CD8-positive, alpha-beta memory T cell (primary cell): ENCODE measurements around the gene EN2. TPM values are rescaled to one million over a fixed set of nuclear protein-coding genes. Genes with fewer than 3 reads are reported as not detected.

Experiments used
- CTCF ChIA-PET: fragments of 350-600 bp; sonication (Branson Sonifier 250); formaldehyde crosslinking; loops from one replicate; lab custom pipeline; 2021; ENCODE audit warnings: antibody characterized with exemption; lab: Charles Lee
- POLR2A ChIA-PET: fragments of 350-600 bp; sonication (Branson Sonifier 250); formaldehyde crosslinking; loops from one replicate; lab custom pipeline; 2021; ENCODE audit warnings: antibody characterized with exemption; lab: Charles Lee
- DNase-seq, 5 donors: peaks; one replicate each; pipeline versions ENCODE4 v3.0.0 to v3.0.0-alpha.2; 2020 to 2022; ENCODE audit warnings: mixed read lengths in 1 of 5
- H3K27ac ChIP-seq: one replicate; pipeline ENCODE4 v1.7.0; 2013; ENCODE audit warnings: low read depth, mild to moderate bottlenecking, low read length, moderate library complexity
- H3K27me3 ChIP-seq: 2 replicates; pipeline ENCODE4 v1.7.0; 2013; ENCODE audit warnings: low read length, mild to moderate bottlenecking; ENCODE audit not compliant: insufficient read depth, poor library complexity, severe bottlenecking
- H3K36me3 ChIP-seq: 2 replicates; pipeline ENCODE4 v1.7.0; 2013; ENCODE audit warnings: mild to moderate bottlenecking, low read length, moderate library complexity; ENCODE audit not compliant: insufficient read depth
- H3K4me1 ChIP-seq: 2 replicates; pipeline ENCODE4 v1.7.0; 2013; ENCODE audit warnings: mild to moderate bottlenecking, low read length, moderate library complexity; ENCODE audit not compliant: insufficient read depth
- H3K4me3 ChIP-seq: 2 replicates; pipeline ENCODE4 v1.7.0; 2013; ENCODE audit warnings: mild to moderate bottlenecking, low read length
- H3K9me3 ChIP-seq: 2 replicates; pipeline ENCODE4 v1.7.0; 2013; ENCODE audit warnings: mild to moderate bottlenecking, low read length
- H3K27ac Mint-ChIP-seq, 8 donors: one replicate each; pipeline ENCODE4 v1.8.0; 2020 to 2021; ENCODE audit warnings: mixed read lengths in 8 of 8, mild to moderate bottlenecking in 6 of 8, inconsistent platforms in 3 of 8, moderate library complexity in 3 of 8
- H3K27me3 Mint-ChIP-seq, 2 donors: one replicate each; pipeline ENCODE4 v1.8.0; 2020 to 2021; ENCODE audit warnings: mixed read lengths in 2 of 2, mild to moderate bottlenecking in 1 of 2, moderate library complexity in 1 of 2
- H3K36me3 Mint-ChIP-seq, 3 donors: one replicate each; pipeline ENCODE4 v1.8.0; 2020 to 2021; ENCODE audit warnings: mixed read lengths in 3 of 3, inconsistent platforms in 1 of 3, mild to moderate bottlenecking in 1 of 3
- H3K4me1 Mint-ChIP-seq, 3 donors: one replicate each; pipeline ENCODE4 v1.8.0; 2020 to 2021; ENCODE audit warnings: mixed read lengths in 3 of 3, inconsistent platforms in 1 of 3, mild to moderate bottlenecking in 1 of 3
- H3K4me3 Mint-ChIP-seq, 7 donors: one replicate each; pipeline ENCODE4 v1.8.0; 2020 to 2021; ENCODE audit warnings: mixed read lengths in 7 of 7, mild to moderate bottlenecking in 6 of 7, moderate library complexity in 4 of 7, inconsistent platforms in 2 of 7
- H3K9me3 Mint-ChIP-seq, 5 donors: one replicate each; pipeline ENCODE4 v1.8.0; 2020 to 2022; ENCODE audit warnings: mixed read lengths in 5 of 5, mild to moderate bottlenecking in 3 of 5, moderate library complexity in 2 of 5, inconsistent platforms in 1 of 5
- polyA plus RNA-seq: library from polyadenylated mRNA; unstranded; fragments of 300-500 nt; fragmentation: Illumina TruSeq; gene quantifications from one replicate; pipeline ENCODE4 v1.2.3, GENCODE V29; 2021
- total RNA-seq, 2 experiments: library from RNA; stranded (reverse); gene quantifications; one replicate each; pipeline ENCODE4 v1.2.3, GENCODE V29; 2021

EN2 gene
- total and polyA plus RNA-seq, 3 experiments from 2014 or later: not detected

DNA sequence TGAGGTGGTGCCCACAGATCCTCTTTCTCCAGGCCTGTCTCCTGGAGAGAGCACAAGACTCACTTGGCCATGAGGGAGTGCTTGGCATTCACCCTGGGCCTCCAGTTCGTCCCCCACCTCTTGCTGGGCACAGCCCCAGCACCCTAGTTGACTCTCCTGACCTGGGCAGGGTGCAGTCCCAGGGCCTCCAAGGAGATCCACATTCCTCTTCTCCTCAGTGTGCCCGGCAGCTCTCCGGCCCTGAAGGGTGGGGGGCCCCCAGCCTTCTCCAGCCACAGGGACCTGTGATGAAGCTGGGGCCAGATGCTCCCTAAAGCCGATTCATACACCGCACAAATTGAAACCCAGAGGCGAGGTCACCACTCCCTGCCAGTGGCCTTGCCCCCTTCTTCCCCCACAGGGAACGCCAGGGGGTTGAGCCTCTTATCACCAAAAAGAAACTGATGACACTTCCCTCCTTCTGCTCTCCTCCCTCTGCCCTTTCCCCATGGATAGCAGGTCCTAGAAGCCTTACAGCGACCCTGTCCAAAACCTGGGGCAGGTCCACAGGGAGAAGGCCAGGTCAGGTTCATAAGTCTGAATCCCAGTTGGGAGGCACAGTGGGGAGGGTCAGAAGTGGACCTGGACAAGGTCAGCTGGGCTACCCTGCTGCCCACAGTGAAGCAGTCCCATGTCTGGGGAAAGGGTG, 3.1 kb downstream of the EN2 start:
- DNase-seq: no peak
- Mint-ChIP-seq H3K36me3 (no peaks in the 10 kb centered on the region), H3K27ac (no peak overlapping the region), H3K9me3 (no peaks in the 10 kb centered on the region), H3K27me3 (peaks cover 67 to 76% of the 10 kb centered on the region in 2 donors), H3K4me3 (peak overlapping the region in 1 of 7 donors; percentile 68), H3K4me1 (peaks cover 13 to 25% (median 16%) of the 10 kb centered on the region in 3 donors)
- peaks cover 55% of the 10 kb centered on the region for H3K27me3 ChIP-seq
- ChIA-PET CTCF (no interaction called here), POLR2A (no interaction called here)
- H3K4me1 ChIP-seq: no peaks in the 10 kb centered on the region
- no peak overlapping the region for H3K4me3 ChIP-seq
- H3K36me3 ChIP-seq: no peaks in the 10 kb centered on the region
- no peak overlapping the region for H3K27ac ChIP-seq
- no peaks in the 10 kb centered on the region for H3K9me3 ChIP-seq

DNA sequence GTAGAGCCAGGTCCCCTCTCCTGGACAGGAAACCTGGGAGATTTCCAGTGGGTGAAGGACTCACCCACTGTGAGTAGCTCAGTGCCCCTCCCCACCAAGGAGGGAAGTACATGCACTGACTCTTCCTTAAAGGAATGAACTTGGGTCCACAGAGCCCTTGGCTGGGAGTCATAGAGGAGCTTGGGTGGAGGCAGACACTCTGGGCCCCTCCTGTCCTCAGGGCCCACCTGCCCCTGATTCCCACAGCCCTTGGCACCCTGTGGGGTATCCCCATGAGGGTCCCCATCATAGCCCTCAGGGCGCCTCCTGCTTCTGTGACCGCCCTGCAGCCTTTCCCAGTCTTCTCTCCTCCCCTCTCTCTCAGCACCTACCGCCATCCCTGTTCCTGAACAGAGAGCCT, 3.7 kb downstream of the EN2 start:
- no peaks in the 10 kb centered on the region for H3K9me3 ChIP-seq
- no peak overlapping the region for H3K4me3 ChIP-seq
- H3K4me1 Mint-ChIP-seq: peaks cover 11 to 21% (median 11%) of the 10 kb centered on the region in 3 donors
- no peaks in the 10 kb centered on the region for H3K9me3 Mint-ChIP-seq
- ChIA-PET CTCF (no interaction called here), POLR2A (no interaction called here)
- no peaks in the 10 kb centered on the region for H3K4me1 ChIP-seq
- no peak overlapping the region for H3K27ac Mint-ChIP-seq
- H3K27me3 ChIP-seq: peaks cover 55% of the 10 kb centered on the region
- H3K36me3 ChIP-seq: no peaks in the 10 kb centered on the region
- no peak for DNase-seq
- no peak overlapping the region for H3K27ac ChIP-seq
- H3K36me3 Mint-ChIP-seq: no peaks in the 10 kb centered on the region
- no peak overlapping the region for H3K4me3 Mint-ChIP-seq
- H3K27me3 Mint-ChIP-seq: peaks cover 67 to 71% of the 10 kb centered on the region in 2 donors

DNA sequence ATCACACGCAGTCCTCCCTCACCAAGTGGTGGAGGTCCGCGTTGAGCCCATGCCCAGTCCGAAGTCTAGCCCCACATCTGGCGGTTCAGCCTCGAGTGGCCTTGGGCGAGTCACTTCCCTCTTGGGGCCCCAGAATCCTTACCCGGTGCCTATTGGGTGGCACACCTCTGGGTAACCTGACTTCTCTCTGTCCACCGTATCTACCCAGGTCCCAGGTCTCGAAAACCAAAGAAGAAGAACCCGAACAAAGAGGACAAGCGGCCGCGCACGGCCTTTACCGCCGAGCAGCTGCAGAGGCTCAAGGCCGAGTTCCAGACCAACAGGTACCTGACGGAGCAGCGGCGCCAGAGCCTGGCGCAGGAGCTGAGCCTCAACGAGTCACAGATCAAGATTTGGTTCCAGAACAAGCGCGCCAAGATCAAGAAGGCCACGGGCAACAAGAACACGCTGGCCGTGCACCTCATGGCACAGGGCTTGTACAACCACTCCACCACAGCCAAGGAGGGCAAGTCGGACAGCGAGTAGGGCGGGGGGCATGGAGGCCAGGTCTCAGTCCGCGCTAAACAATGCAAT, 4.3 kb downstream of the EN2 start:
- Mint-ChIP-seq H3K9me3 (no peaks in the 10 kb centered on the region), H3K27me3 (peaks cover 66 to 68% of the 10 kb centered on the region in 2 donors), H3K36me3 (no peaks in the 10 kb centered on the region), H3K4me1 (peaks cover 7 to 20% (median 7%) of the 10 kb centered on the region in 3 donors), H3K27ac (no peak overlapping the region), H3K4me3 (peak overlapping the region in 1 of 7 donors; percentile 42)
- DNase-seq: no peak
- peaks cover 52% of the 10 kb centered on the region for H3K27me3 ChIP-seq
- no peak overlapping the region for H3K4me3 ChIP-seq
- H3K36me3 ChIP-seq: no peaks in the 10 kb centered on the region
- no peak overlapping the region for H3K27ac ChIP-seq
- ChIA-PET CTCF (no interaction called here), POLR2A (no interaction called here)
- no peaks in the 10 kb centered on the region for H3K9me3 ChIP-seq
- H3K4me1 ChIP-seq: no peaks in the 10 kb centered on the region

DNA sequence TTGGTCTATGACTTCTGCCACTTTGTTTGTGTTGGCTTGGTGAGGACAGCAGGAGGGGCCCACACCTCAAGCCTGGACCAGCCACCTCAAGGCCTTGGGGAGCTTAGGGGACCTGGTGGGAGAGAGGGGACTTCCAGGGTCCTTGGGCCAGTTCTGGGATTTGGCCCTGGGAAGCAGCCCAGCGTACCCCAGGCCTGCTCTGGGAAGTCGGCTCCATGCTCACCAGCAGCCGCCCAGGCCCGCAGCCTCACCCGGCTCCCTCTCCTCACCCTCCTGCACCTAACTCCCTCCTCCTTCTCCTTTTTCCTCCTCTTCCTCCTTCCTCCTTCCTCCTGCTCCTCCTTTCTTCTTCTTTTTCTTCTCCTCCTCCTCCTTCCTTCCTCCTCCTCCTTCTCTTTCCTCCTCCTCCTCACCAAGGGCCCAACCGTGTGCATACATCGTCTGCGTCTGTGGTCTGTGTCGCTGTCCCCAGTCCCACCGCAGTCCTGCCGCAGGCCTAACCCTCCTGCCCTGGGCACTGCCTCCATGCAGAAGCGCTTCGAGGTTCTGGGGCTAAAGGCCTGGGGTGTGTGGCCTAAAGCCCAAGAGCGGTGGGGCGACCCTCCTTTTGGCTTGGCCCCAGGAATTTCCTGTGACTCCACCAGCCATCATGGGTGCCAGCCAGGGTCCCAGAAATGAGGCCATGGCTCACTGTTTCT, 5.3 kb downstream of the EN2 start:
- POLR2A ChIA-PET: no interaction called here
- CTCF ChIA-PET: no interaction called here
- H3K27me3 Mint-ChIP-seq: peaks cover 70 to 72% of the 10 kb centered on the region in 2 donors

DNA sequence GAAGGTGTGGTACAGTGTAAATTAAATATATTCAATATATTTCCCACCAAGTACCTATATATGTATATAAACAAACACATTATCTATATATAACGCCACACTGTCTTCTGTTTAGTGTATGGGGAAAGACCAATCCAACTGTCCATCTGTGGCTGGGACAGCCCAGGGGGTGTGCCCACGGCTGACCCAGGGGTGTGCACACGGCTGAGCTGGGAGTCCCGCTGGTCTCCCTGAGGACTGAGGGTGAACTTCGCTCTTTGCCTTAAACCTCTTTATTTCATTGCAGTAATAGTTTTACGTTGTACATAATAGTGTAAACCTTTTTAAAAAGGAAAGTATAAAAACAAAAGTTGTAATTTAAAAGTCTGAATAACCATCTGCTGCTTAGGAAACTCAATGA, 6.3 kb downstream of the EN2 start:
- H3K27me3 ChIP-seq: peaks cover 60% of the 10 kb centered on the region
- no peaks in the 10 kb centered on the region for H3K4me1 ChIP-seq
- H3K9me3 ChIP-seq: no peaks in the 10 kb centered on the region
- Mint-ChIP-seq H3K27me3 (peaks cover 75 to 79% of the 10 kb centered on the region in 2 donors), H3K27ac (no peak overlapping the region), H3K9me3 (no peaks in the 10 kb centered on the region), H3K4me3 (no peak overlapping the region), H3K4me1 (peaks cover 12 to 30% (median 17%) of the 10 kb centered on the region in 3 donors), H3K36me3 (no peaks in the 10 kb centered on the region)
- ChIA-PET CTCF (no interaction called here), POLR2A (no interaction called here)
- no peak overlapping the region for H3K4me3 ChIP-seq
- no peak overlapping the region for H3K27ac ChIP-seq
- no peak for DNase-seq
- H3K36me3 ChIP-seq: no peaks in the 10 kb centered on the region

More for the DNA sequence above, 5.3 kb downstream of the EN2 start:
- H3K4me3 Mint-ChIP-seq: no peak overlapping the region
- no peak overlapping the region for H3K27ac Mint-ChIP-seq
- H3K27ac ChIP-seq: no peak overlapping the region
- peaks cover 53% of the 10 kb centered on the region for H3K27me3 ChIP-seq
- H3K9me3 Mint-ChIP-seq: no peaks in the 10 kb centered on the region
- H3K36me3 ChIP-seq: no peaks in the 10 kb centered on the region
- no peak for DNase-seq
- no peaks in the 10 kb centered on the region for H3K9me3 ChIP-seq
- peaks cover 11 to 24% (median 11%) of the 10 kb centered on the region in 3 donors for H3K4me1 Mint-ChIP-seq
- H3K36me3 Mint-ChIP-seq: no peaks in the 10 kb centered on the region
- no peak overlapping the region for H3K4me3 ChIP-seq
- no peaks in the 10 kb centered on the region for H3K4me1 ChIP-seq

DNA sequence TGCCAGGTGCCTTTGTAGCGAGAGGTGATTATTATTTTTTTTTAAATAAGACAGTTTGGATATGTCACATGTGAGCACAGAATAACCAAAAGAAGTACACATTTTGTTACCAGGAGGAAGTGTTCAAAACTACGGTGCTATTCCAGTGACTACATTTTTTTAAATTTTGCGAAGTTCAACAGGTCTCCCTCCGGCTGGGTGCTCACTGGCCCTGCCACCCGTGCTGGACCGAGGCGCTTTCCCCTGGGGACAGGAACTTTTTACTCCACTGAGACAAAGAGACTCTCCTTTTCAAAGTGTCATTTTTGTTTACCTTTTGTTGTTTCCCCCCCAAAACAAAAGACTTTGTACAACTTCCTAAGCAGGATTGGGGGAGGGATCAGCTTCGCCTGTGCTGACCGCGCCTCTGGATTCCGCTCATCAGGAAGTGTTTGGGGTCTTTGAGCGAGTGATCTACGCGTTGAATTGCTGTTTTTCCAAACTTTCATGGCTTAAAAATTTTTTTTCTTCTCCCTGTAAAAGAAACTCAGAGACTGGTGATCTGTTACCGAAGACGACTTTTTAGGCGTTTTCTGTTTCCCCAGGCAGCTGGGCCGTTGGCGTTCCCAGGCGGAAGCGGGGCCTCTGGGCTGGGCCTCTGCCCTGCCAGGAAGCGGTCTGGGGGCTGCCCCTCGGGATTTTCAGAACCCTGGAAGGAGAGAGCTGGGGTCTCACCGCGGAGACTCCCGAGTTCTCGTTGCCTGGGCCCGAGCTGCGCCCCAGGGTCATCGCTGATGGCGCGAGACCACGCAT, 7.2 kb downstream of the EN2 start:
- no peak overlapping the region for H3K4me3 ChIP-seq
- H3K27ac Mint-ChIP-seq: no peak overlapping the region
- H3K4me3 Mint-ChIP-seq: peak overlapping the region in 1 of 7 donors; percentile 3
- no peaks in the 10 kb centered on the region for H3K9me3 ChIP-seq
- H3K36me3 ChIP-seq: no peaks in the 10 kb centered on the region
- ChIA-PET CTCF (no interaction called here), POLR2A (no interaction called here)
- H3K4me1 Mint-ChIP-seq: peaks cover 8 to 22% (median 13%) of the 10 kb centered on the region in 3 donors
- H3K27ac ChIP-seq: no peak overlapping the region
- H3K4me1 ChIP-seq: no peaks in the 10 kb centered on the region
- H3K27me3 ChIP-seq: peaks cover 67% of the 10 kb centered on the region
- peaks cover 71 to 79% of the 10 kb centered on the region in 2 donors for H3K27me3 Mint-ChIP-seq
- DNase-seq: no peak
- H3K9me3 Mint-ChIP-seq: no peaks in the 10 kb centered on the region
- no peaks in the 10 kb centered on the region for H3K36me3 Mint-ChIP-seq

DNA sequence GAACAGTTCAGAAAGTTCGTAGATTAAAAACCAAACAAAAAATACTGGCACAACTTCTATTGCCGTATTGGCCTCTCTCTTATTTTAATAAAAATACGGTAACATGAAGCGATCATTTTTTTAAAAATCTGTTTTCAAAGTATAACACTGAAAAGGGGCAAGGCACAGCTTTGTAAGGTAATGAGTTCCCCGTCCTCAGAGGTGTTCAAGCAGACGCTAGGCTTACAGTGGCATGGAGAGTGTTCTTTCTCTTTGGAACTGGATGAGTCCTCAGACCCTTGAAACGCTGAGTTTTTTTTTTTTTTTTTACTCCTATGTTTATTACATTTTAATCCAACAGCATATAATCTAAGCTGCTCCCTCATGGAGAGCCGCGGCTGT, 7.8 kb downstream of the EN2 start:
- no peak overlapping the region for H3K27ac ChIP-seq
- no peak for DNase-seq
- Mint-ChIP-seq H3K4me1 (peaks cover 8 to 22% (median 13%) of the 10 kb centered on the region in 3 donors), H3K27ac (no peak overlapping the region), H3K4me3 (peak overlapping the region in 1 of 7 donors; percentile 40), H3K9me3 (no peaks in the 10 kb centered on the region), H3K36me3 (no peaks in the 10 kb centered on the region), H3K27me3 (peaks cover 75 to 83% of the 10 kb centered on the region in 2 donors)
- no peaks in the 10 kb centered on the region for H3K36me3 ChIP-seq
- ChIA-PET POLR2A (no interaction called here), CTCF (no interaction called here)
- H3K4me1 ChIP-seq: no peaks in the 10 kb centered on the region
- H3K9me3 ChIP-seq: no peaks in the 10 kb centered on the region
- H3K4me3 ChIP-seq: no peak overlapping the region
- peaks cover 69% of the 10 kb centered on the region for H3K27me3 ChIP-seq
